Medulla oblongata (tissue), 1 donor: ENCODE data around the gene SLC35F5.
A peak's percentile ranks its signal among the peaks of the same experiment; 100 is the strongest.
"Not testable (repeated sequence)": the region's sequence is repeated elsewhere in the genome, so short reads cannot be mapped to it uniquely, and the experiment has no call there.

ENCODE experiments used
- DNase-seq: peaks from one replicate; pipeline ENCODE4 v3.0.0-alpha.2; 2015; ENCODE audit errors: extremely low spot score

Gene SLC35F5

GRCh38 chr2:113756355-113757137, at the start of gene SLC35F5:
Gene SLC35F5 (minus strand): TSS chr2:113756642. CDS start chr2:113756409, 233 bp downstream.
- DNase-seq, result peak; percentile 94

- DNase-seq, result peak; percentile 47
Observed at GRCh38 chr2:113799375-113799774, 42.9 kb upstream of the SLC35F5 start.

GRCh38 chr2:113797237-113797636, 40.8 kb upstream of the SLC35F5 start:
- DNase-seq, result no peak

- no peak for DNase-seq
Observed at GRCh38 chr2:113796592-113797175, 40.2 kb upstream of the SLC35F5 start.

GRCh38 chr2:113795405-113795920, 39.0 kb upstream of the SLC35F5 start:
- DNase-seq, result no peak

GRCh38 chr2:113791697-113792590, 35.5 kb upstream of the SLC35F5 start:
- DNase-seq, result no peak

GRCh38 chr2:113784823-113785744, 28.6 kb upstream of the SLC35F5 start:
- DNase-seq, result no peak

GRCh38 chr2:113780472-113780871, 24.0 kb upstream of the SLC35F5 start:
- no peak for DNase-seq

- DNase-seq, result no peak
Observed at GRCh38 chr2:113777371-113777770, 20.9 kb upstream of the SLC35F5 start.

GRCh38 chr2:113776949-113777348, 20.5 kb upstream of the SLC35F5 start:
- no peak for DNase-seq

- not testable (repeated sequence) for DNase-seq
Observed at GRCh38 chr2:113774616-113775015, 18.2 kb upstream of the SLC35F5 start.

GRCh38 chr2:113770929-113771328, 14.5 kb upstream of the SLC35F5 start:
- DNase-seq, result no peak

- no peak for DNase-seq
Observed at GRCh38 chr2:113769555-113769954, 13.1 kb upstream of the SLC35F5 start.

GRCh38 chr2:113768770-113769169, 12.3 kb upstream of the SLC35F5 start:
- no peak for DNase-seq

- no peak for DNase-seq
Observed at GRCh38 chr2:113767811-113768460, 11.5 kb upstream of the SLC35F5 start.

- peak; percentile 4 for DNase-seq
Observed at GRCh38 chr2:113765276-113765675, 8.8 kb upstream of the SLC35F5 start.

GRCh38 chr2:113762377-113763118, 6.1 kb upstream of the SLC35F5 start:
- no peak for DNase-seq

GRCh38 chr2:113760400-113760799, 4.0 kb upstream of the SLC35F5 start:
- DNase-seq, result no peak

- DNase-seq, result no peak
Observed at GRCh38 chr2:113757138-113757657, 756 bp upstream of the SLC35F5 start.
